Gastroesophageal sphincter (tissue), 3 donors: ENCODE data around the gene IL34.

Experiments
- EP300 ChIP-seq: sonication (generic); formaldehyde crosslinking; IDR thresholded peaks from one replicate; pipeline ENCODE4 v1.6.1; 2017; ENCODE audit warnings: antibody characterized with exemption, mild to moderate bottlenecking
- POLR2A ChIP-seq, 2 donors: fragments of 450-650 bp; IDR thresholded peaks; one replicate each; pipeline ENCODE4 v1.6.1; 2017; ENCODE audit warnings: antibody characterized with exemption in 2 of 2, mild to moderate bottlenecking in 2 of 2, moderate library complexity in 1 of 2
- TF ChIP-seq, protein P1 (sequence below), 4 experiments: fragments of 200-600 bp in 2 of 4; fragments of 450-650 bp in 2 of 4; sonication (generic) in 1 of 4; IDR thresholded peaks; one replicate each; pipeline ENCODE4 v1.5.1; 2017 to 2019; ENCODE audit warnings: antibody characterized with exemption in 4 of 4, mild to moderate bottlenecking in 2 of 4, moderate library complexity in 2 of 4

DNA sequence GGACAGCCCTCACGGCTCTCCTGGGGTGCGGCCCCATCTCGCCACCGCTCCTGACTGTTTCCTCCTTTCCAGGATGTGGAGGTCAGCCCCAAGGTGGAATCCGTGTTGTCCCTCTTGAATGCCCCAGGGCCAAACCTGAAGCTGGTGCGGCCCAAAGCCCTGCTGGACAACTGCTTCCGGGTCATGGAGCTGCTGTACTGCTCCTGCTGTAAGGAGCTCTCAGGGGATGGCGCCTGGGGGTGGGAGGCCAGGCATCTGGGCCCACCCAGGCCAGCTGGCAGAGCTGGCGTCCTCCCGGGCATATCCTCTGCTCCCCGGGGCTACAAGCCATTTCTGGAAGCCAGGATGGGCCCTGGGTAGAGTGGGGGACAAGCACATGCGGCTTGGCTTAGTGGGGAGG lies 13.2 kb downstream of the IL34 start:
- TF ChIP-seq, protein P1, sequence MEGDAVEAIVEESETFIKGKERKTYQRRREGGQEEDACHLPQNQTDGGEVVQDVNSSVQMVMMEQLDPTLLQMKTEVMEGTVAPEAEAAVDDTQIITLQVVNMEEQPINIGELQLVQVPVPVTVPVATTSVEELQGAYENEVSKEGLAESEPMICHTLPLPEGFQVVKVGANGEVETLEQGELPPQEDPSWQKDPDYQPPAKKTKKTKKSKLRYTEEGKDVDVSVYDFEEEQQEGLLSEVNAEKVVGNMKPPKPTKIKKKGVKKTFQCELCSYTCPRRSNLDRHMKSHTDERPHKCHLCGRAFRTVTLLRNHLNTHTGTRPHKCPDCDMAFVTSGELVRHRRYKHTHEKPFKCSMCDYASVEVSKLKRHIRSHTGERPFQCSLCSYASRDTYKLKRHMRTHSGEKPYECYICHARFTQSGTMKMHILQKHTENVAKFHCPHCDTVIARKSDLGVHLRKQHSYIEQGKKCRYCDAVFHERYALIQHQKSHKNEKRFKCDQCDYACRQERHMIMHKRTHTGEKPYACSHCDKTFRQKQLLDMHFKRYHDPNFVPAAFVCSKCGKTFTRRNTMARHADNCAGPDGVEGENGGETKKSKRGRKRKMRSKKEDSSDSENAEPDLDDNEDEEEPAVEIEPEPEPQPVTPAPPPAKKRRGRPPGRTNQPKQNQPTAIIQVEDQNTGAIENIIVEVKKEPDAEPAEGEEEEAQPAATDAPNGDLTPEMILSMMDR (IDR thresholded peaks at IDR 0.05) = no peak
- TF ChIP-seq POLR2A (IDR thresholded peaks at IDR 0.05) (no peak), EP300 (no peak)
